Large intestine (tissue), 3 donors: ENCODE measurements around the gene MTTP. TPM values are rescaled to one million over a fixed set of nuclear protein-coding genes. Genes with fewer than 3 reads are reported as not detected.

Source experiments
- DNase-seq, 2 donors: peaks; one replicate each; pipeline versions ENCODE4 v3.0.0 to v3.0.0-alpha.2; 2013
- H3K27ac ChIP-seq: one replicate; pipeline ENCODE4 v1.5.1; 2013; ENCODE audit warnings: low read length
- H3K27me3 ChIP-seq: 2 replicates; pipeline ENCODE4 v1.6.1; 2013; ENCODE audit warnings: low read length; ENCODE audit not compliant: control insufficient read depth, insufficient read depth
- H3K36me3 ChIP-seq: 2 replicates; pipeline ENCODE4 v1.6.1; 2013; ENCODE audit warnings: low read length; ENCODE audit not compliant: control insufficient read depth, insufficient read depth
- H3K4me1 ChIP-seq: one replicate; pipeline ENCODE4 v1.6.1; 2013; ENCODE audit warnings: low read length; ENCODE audit not compliant: control insufficient read depth, insufficient read depth
- H3K4me3 ChIP-seq: one replicate; pipeline ENCODE4 v1.5.1; 2013; ENCODE audit warnings: low read length
- H3K9me3 ChIP-seq: one replicate; pipeline ENCODE4 v1.6.1; 2013; ENCODE audit warnings: mild to moderate bottlenecking, low read depth, low read length, moderate library complexity; ENCODE audit not compliant: control insufficient read depth
- WGBS: methylation state at CpG from one replicate; pipeline ENCODE4 v1.1.5; 2013; ENCODE audit warnings: low lambda C conversion rate; ENCODE audit not compliant: insufficient coverage; 5-methylcytosine and 5-hydroxymethylcytosine counted together
- polyA plus RNA-seq: library from polyadenylated mRNA; unstranded; fragments of 120-200 nt; gene quantifications from one replicate; pipeline ENCODE4 v1.2.1, GENCODE V29; 2013

MTTP gene
- polyA plus RNA-seq, 1 donor, result 459 TPM

DNA sequence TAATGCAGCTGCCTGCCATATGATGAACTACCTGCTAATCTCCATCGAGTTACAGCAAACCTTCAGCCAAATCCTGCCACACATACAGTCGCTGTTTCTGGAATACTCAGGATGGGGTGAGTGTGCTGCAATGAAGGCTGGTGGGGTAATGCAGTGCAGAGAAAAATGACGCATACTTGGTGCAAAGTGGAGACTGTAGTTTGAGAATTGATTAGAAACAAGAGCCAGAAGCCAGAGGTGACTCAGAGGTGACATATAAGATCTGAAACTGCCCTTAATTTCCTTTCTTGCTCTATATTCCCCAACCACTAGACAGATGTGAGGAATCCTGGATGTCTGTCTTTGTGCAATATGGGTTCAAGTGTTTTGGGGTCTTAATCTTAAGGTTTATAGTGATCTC, 61.0 kb downstream of the MTTP start:
- H3K27me3 ChIP-seq, result no peaks in the 10 kb centered on the region
- no peak overlapping the region for H3K27ac ChIP-seq
- WGBS, result no CpG with 5 or more reads among the region's 3 CpGs
- no peaks in the 10 kb centered on the region for H3K36me3 ChIP-seq
- H3K9me3 ChIP-seq, result no peaks in the 10 kb centered on the region
- H3K4me1 ChIP-seq, result no peaks in the 10 kb centered on the region
- DNase-seq, result no peak
- no peak overlapping the region for H3K4me3 ChIP-seq

DNA sequence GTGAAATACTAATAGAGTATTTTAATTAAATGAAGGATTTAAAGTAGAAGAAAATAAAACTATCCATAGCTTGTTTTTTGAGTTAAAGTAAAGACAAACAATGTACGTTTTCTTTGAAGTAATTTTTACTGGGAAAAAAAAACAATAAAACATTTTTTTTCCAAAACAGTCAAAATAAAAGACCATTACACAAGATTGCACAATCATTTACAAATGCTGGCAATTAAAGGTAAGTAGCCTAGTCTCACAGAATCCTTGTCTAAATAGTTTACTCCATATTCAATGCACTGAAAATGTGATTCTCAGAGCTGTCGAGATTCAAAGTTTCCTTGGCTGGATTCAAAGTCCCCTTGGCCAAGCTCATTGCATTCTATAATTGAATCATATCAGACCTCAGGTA, 61.8 kb downstream of the MTTP start:
- Histone ChIP-seq H3K4me3 (no peak overlapping the region), H3K27me3 (no peaks in the 10 kb centered on the region), H3K36me3 (no peaks in the 10 kb centered on the region), H3K9me3 (no peaks in the 10 kb centered on the region), H3K4me1 (no peaks in the 10 kb centered on the region), H3K27ac (no peak overlapping the region)
- 88% methylated on average over 2 of the region's 2 CpGs for WGBS
- DNase-seq, result no peak

DNA sequence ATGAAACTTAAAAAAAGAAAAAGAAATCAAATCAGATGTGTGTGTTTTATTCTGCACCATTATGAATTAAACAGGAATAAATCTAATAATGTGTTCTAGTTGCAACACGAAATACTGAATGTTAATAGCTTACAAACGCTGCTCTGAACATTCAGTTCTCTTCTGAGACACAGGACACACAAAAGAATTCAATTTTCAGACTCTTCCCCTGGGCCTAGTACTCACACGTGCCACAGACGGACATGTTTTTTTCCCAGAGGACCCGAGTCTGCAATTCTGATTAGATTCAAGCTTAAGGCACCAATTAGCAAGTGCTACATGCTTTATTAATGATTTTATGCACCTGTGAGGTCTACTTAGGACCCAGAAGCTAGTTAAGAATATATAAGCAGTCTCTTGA, 62.5 kb downstream of the MTTP start:
- Histone ChIP-seq H3K27ac (no peak overlapping the region), H3K4me1 (no peaks in the 10 kb centered on the region), H3K36me3 (no peaks in the 10 kb centered on the region), H3K27me3 (no peaks in the 10 kb centered on the region), H3K4me3 (no peak overlapping the region), H3K9me3 (no peaks in the 10 kb centered on the region)
- DNase-seq, result no peak
- WGBS, result no CpG with 5 or more reads among the region's 5 CpGs

DNA sequence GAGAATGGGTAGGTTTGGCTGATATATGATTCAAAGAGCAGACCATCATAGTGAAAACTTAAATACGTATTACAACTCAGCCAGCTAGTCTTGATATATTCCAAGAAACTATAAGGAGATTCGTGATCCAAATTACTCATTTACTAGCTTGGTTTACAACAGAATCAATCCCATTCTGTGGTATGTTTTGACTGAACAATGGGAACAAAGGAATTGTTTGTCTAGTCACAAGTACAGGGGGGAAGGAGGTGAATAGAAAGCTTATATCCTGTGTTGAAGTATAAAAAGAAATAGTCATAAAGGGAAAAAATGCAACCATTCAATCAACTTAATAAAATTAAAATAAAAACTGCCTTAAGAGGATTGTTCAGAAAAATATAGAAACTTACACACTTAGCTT, 66.1 kb downstream of the MTTP start:
- H3K4me1 ChIP-seq, result no peaks in the 10 kb centered on the region
- no peaks in the 10 kb centered on the region for H3K9me3 ChIP-seq
- no peak overlapping the region for H3K4me3 ChIP-seq
- H3K27ac ChIP-seq, result no peak overlapping the region
- 75% methylated on average over 2 of the region's 2 CpGs for WGBS
- no peaks in the 10 kb centered on the region for H3K27me3 ChIP-seq
- DNase-seq, result no peak
- no peaks in the 10 kb centered on the region for H3K36me3 ChIP-seq

DNA sequence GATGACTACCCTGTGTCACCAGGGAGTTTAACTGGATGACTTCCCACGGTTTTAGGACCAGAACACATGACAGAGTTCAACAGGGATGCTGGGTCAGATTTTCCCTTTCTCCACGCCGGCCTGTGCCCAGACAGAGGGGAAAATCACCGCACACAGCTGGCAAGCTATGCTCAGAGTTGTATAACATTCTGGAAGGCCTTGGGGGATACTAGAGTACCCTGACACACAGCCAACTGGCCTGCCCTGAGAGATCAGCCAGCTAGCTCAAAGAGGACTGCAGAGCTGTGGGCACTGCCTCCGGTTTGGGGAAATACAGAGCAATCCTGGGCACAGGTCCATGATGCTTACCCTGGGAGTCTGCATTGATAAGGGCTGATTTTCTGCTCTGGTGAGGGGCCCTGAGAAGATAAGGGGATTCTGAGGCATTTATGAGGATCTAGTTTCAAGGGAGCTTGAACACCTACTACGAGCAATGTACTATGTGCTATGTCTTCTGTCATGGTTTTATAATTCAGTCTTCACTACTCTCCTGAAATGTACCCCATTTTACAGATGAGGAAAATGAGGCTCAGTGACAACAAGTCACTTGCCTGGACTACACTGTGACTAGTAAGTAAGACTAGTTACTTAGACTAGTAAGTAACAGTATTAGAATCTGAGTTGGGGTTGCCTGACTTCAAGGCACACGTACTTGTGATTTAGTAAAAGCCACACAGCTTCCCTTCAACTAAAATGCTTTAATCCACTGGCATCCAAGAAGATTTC, 68.3 kb downstream of the MTTP start:
- Histone ChIP-seq H3K4me1 (no peaks in the 10 kb centered on the region), H3K27ac (no peak overlapping the region), H3K27me3 (no peaks in the 10 kb centered on the region), H3K9me3 (no peaks in the 10 kb centered on the region), H3K4me3 (no peak overlapping the region), H3K36me3 (no peaks in the 10 kb centered on the region)
- no peak for DNase-seq
- no CpG with 5 or more reads among the region's 7 CpGs for WGBS

DNA sequence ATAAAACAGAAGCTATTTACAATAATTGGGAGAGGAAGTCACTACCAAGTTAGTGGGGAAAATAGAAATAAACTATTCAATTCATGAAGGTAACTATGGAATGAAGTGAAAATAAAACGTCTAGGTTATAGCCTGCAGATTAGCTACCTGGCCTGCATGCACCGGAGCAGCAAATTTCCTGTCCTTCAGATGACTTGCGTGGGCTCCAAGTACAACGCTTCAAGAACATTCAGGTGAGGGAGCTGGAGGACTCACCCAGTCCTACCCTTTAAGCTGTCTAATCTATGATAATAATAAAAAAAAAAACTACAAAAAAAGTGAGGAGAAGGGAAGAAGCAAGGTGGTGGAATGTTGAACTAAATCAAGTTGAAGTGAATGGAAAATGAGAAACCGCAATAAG, 69.8 kb downstream of the MTTP start:
- H3K4me1 ChIP-seq, result peaks cover 5% of the 10 kb centered on the region
- H3K36me3 ChIP-seq, result no peaks in the 10 kb centered on the region
- DNase-seq, result no peak
- no peaks in the 10 kb centered on the region for H3K9me3 ChIP-seq
- H3K27me3 ChIP-seq, result no peaks in the 10 kb centered on the region
- H3K4me3 ChIP-seq, result no peak overlapping the region
- no peak overlapping the region for H3K27ac ChIP-seq
- 100% methylated on average over 1 of the region's 5 CpGs for WGBS

DNA sequence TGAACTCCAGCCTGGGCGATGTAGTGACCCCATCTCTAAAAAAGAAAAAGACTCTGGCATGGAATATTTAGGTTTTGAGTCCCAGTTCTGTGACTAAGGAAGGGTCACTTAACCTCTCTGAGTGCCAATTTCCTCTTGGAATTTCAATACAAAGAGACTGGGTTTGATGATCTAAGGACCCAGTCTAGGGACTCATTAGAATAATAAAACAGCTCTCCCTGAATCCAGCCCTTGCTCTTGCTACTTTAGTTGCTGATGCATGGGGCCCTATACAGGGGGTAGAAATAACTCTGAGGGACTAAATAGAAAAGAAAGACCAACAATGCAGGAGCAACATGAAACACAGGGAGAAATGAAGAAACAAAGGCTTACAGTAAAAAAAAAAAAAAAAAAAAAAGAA, 70.4 kb downstream of the MTTP start:
- no peak overlapping the region for H3K4me3 ChIP-seq
- DNase-seq, result no peak
- no peaks in the 10 kb centered on the region for H3K9me3 ChIP-seq
- no CpG with 5 or more reads among the region's 1 CpG for WGBS
- H3K36me3 ChIP-seq, result no peaks in the 10 kb centered on the region
- no peak overlapping the region for H3K27ac ChIP-seq
- peaks cover 5% of the 10 kb centered on the region for H3K4me1 ChIP-seq
- H3K27me3 ChIP-seq, result no peaks in the 10 kb centered on the region

DNA sequence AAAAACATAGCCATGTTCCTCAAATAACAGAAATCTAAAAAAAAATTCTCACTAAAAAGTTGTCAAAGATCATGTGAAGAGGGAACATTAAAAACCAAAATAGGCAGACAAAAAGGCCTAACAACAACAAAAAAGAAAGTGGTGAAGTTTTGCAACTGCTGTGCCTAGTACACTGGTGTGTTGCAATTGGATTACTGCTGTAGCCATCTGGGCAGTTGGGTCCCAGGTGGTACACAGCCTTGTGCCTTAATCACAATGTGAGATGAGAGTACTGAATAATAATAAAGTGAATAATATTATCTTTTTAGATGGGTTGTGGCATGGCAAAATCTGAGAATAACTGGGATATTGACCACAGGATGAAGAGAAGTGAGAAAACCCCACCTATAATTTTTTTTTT, 71.0 kb downstream of the MTTP start:
- DNase-seq, result no peak
- no peak overlapping the region for H3K27ac ChIP-seq
- no peaks in the 10 kb centered on the region for H3K9me3 ChIP-seq
- peaks cover 5% of the 10 kb centered on the region for H3K4me1 ChIP-seq
- H3K27me3 ChIP-seq, result no peaks in the 10 kb centered on the region
- H3K36me3 ChIP-seq, result no peaks in the 10 kb centered on the region
- H3K4me3 ChIP-seq, result no peak overlapping the region

DNA sequence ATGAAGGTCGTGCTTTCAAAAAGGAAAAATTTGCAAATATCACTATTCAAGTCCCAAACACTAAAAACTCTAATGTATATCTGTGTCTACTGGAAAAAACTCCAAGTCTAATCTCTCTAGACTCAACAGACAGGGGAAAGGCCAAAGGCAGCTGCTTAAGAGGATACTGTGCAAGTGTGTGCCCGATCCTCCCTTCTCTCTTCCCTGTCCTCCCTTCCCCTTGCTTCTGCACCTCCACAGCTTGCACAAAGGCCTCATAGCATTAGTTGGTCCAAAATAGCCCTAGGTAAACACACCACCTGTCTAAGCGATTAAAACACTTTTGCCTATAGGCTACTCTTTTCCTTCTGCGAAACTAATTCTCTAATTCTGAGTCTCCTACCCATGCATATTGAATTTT, 72.4 kb downstream of the MTTP start:
- no peaks in the 10 kb centered on the region for H3K27me3 ChIP-seq
- no peak overlapping the region for H3K4me3 ChIP-seq
- no peak overlapping the region for H3K27ac ChIP-seq
- no peak for DNase-seq
- H3K9me3 ChIP-seq, result peaks cover 4% of the 10 kb centered on the region
- H3K36me3 ChIP-seq, result no peaks in the 10 kb centered on the region
- peaks cover 5% of the 10 kb centered on the region for H3K4me1 ChIP-seq
- 93% methylated on average over 3 of the region's 4 CpGs for WGBS

DNA sequence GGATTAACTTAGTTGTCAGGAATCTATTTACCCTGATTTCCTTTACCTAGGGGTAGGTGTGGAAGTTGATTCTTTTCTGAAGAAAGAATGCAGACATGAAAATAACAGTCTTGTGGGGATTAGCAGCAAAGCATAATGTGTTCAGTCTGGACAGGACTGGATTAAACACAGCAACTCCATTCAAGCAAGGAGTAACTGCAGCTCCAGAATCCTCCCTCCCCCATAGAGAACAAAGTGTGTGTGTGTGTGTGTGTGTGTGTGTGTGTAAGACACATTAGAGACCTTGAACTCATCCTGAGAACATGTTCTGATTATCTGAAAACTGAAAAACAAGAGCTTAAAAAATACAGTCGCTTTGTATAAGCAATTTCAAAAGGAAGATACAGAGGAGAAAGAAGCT, 73.7 kb downstream of the MTTP start:
- no peaks in the 10 kb centered on the region for H3K27me3 ChIP-seq
- DNase-seq, result no peak
- peaks cover 5% of the 10 kb centered on the region for H3K4me1 ChIP-seq
- H3K4me3 ChIP-seq, result no peak overlapping the region
- H3K36me3 ChIP-seq, result no peaks in the 10 kb centered on the region
- 80% methylated on average over 1 of the region's 1 CpG for WGBS
- no peak overlapping the region for H3K27ac ChIP-seq
- H3K9me3 ChIP-seq, result peaks cover 11% of the 10 kb centered on the region

DNA sequence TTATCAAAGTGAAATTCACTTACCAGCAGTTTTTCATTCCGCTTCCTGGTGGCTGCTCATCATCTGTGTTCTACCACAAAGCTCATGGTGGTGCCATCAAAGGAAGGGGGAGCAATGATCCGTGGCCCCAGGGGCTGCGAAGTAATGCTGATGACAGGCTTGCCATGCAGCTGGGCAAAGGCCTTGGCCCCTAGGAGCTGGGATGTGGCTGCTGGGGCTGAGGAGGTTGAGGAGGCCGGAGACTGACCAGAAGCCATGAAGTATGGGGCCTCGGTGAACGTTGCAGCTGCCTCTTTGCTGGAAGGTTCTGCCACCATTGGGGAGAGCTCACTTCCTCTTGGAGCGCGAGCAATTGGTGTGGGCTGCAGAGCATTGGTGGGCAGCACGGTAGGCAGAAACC, 74.6 kb downstream of the MTTP start:
- H3K4me1 ChIP-seq, result peaks cover 5% of the 10 kb centered on the region
- no CpG with 5 or more reads among the region's 9 CpGs for WGBS
- no peaks in the 10 kb centered on the region for H3K36me3 ChIP-seq
- peaks cover 11% of the 10 kb centered on the region for H3K9me3 ChIP-seq
- DNase-seq, result no peak
- no peak overlapping the region for H3K4me3 ChIP-seq
- H3K27ac ChIP-seq, result no peak overlapping the region
- no peaks in the 10 kb centered on the region for H3K27me3 ChIP-seq
